ENCODE data around the gene B4GAT1. TPM values are rescaled to one million over a fixed set of nuclear protein-coding genes. Genes with fewer than 3 reads are reported as not detected.

Gene B4GAT1
- total RNA-seq, result 23.2 and 23.9 TPM in 2 replicates

DNA sequence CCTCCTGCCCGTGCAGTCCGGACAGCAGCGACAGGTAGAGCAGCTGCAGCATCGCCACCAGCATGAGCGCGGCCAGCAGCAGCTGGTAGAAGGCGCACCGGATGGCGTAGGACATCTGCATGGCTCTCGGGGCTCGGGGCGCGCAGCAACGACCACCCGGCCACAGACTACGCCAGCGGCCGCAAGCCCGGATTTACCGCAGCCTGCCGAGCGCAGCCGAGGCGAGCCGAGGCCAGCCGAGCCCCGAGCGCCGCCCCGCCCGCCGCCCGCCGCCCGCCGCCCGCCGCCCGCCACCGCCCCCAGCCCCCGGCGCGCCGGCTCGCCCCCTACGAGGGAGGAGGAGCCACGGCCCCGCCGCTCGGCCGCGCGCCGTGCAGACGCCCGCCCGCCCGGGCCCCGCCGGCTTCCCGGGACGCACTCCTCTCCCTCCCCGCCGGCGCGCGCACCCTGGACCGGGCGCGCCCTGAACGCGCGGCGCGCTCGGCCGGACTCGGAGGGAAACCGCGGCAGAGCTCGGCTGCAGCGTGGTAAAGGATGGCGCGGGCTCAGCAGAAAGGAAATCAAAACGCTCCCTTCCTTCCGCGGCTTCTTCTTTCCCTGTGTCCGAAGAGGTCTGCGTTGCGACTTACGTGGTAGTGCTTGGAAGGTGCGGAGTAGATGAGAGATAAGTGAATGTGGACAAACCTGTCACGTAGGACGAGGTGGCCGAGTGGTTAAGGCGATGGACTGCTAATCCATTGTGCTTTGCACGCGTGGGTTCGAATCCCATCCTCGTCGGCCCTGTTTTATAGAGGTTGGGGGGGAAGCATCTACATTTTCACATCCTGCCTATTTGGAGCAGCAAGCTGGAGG lies at the start of gene B4GAT1:
Gene B4GAT1 (minus strand): TSS at position 205 of the 852 bp plus-strand sequence. CDS start 84 bp downstream, at position 121.

GRCh38 chr11:66371627-66372415 lies 24.4 kb upstream of the B4GAT1 start, which contains the start of gene SLC29A2:
Gene SLC29A2, minus strand, starts transcription at chr11:66371760. Its CDS starts 169 bp downstream, at chr11:66371591.

DNA sequence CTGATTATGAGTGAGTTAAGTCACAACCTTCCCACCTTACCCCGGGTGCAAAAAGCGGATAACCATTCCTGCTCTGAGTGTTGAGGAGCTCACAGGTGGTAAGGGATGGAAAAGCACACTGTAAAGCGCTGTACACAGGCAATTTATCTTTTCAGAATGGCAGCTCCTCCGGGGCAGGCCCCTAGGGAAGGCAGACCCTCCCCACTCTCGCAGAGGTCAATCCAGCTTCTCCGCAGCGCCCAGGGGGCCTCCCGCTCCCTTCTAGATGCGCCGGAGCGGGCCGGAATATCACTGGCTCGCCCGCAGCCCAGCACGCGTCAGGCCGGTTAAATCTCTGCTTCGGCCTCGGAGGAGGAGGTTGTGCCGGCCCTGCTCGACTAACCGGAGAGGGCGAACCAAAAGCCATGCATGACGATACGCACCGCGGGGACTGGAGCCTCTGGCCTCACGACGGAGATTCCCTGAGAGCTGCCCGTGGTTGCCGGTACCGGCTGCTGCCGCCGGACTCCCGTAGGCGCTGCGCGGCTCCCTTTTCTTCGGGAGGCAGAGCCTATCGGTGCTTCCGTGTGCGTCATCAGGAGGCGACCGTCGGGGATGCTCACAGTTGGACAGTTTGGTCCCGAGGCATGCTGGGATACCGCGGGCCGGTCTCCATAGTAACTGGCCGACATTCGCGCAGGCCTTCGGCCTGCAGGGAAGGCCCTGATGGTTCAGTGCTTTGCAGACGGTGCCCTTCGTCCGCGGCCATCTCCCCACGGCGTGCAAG lies 2.7 kb downstream of the B4GAT1 start, which contains the start of gene BRMS1:
Gene BRMS1 (minus strand): TSS at position 555 of the 766 bp plus-strand sequence. CDS start 2,870 bp downstream, outside the sequence.

DNA sequence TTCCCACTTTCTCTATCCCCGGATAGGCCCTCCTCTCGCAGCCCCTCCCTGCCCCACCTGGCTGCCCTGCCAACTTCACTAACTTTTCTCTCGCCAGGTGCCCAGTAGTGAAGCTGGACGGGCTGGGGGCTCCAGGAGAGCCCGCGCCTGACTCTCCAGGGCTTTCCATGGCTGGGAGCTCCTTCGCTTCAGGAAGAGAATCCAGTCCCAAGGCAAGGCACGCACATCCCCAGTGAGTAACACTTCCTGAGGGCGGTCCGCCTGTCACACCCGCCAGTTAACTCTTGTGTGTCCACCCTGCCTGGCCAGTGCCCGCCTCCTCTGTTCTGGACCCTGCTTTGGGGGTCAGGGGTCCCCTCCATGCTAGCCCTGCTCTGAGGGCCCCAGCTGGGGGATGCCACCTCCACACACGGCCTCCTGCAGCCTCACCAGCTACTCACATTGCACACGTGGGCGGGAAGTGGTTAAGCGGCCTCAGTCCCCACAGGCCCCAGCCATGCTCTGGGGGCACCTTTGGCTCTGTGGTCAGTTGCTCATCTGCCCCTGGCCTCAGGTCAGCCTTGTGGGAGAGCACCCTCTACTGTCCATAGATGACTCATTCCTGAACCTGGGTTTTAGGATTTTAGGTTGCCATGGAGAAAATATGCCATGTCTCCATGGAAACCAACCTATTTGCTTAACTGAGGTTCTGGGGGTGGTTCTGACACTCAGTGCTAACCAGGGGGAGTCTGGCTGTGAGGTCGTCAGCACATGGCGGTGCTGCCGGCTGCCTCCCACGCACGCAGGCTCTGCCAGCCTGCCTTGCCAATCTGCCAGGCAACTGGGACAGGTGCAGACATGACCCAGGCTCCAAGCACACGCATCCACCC lies 11.0 kb downstream of the B4GAT1 start, which contains the start of gene RIN1:
Gene RIN1 (minus strand): TSS at position 201 of the 869 bp plus-strand sequence. CDS start 32 bp downstream, at position 169.

GRCh38 chr11:66316849-66317251 lies 30.6 kb downstream of the B4GAT1 start, which contains the start of gene CD248:
Gene CD248, minus strand, starts transcription at chr11:66317044. Its CDS starts 17 bp downstream, at chr11:66317027.

Other genes starting within 250 kb of the B4GAT1 start
- gene KLC2, start 89.9 kb downstream of the B4GAT1 start, total RNA-seq, result 15.7 and 17.4 TPM in 2 replicates
- 170 and 183 TPM in 2 replicates for gene RAB1B, start 79.0 kb downstream of the B4GAT1 start, total RNA-seq
- not detected in 2 replicates for gene CNIH2, start 69.5 kb downstream of the B4GAT1 start, total RNA-seq
- 108 and 132 TPM in 2 replicates for gene YIF1A, start 58.5 kb downstream of the B4GAT1 start, total RNA-seq
- gene TMEM151A, start 55.7 kb downstream of the B4GAT1 start, total RNA-seq, result under 0.01 TPM in 1 of 2 replicates, not detected in the other
- gene CD248, start 30.6 kb downstream of the B4GAT1 start, total RNA-seq, result 0.07 and 0.25 TPM in 2 replicates
- 11.2 and 17.5 TPM in 2 replicates for gene RIN1, start 11.2 kb downstream of the B4GAT1 start, total RNA-seq
- gene BRMS1, start 2.5 kb downstream of the B4GAT1 start, total RNA-seq, result 88.5 and 93.7 TPM in 2 replicates
- gene SLC29A2, start 24.1 kb upstream of the B4GAT1 start, total RNA-seq, result 0.13 and 0.30 TPM in 2 replicates
- not detected in 2 replicates for gene NPAS4, start 73.4 kb upstream of the B4GAT1 start, total RNA-seq
- gene MRPL11, start 91.2 kb upstream of the B4GAT1 start, total RNA-seq, result 88.5 and 94.8 TPM in 2 replicates
- gene PELI3, start 119.3 kb upstream of the B4GAT1 start, total RNA-seq, result 3.9 and 6.1 TPM in 2 replicates
- gene DPP3, start 132.8 kb upstream of the B4GAT1 start, total RNA-seq, result 78.1 and 88.9 TPM in 2 replicates
- gene BBS1, start 163.0 kb upstream of the B4GAT1 start, total RNA-seq, result 15.7 and 17.3 TPM in 2 replicates
- gene ZDHHC24, start 198.4 kb upstream of the B4GAT1 start, total RNA-seq, result 21.1 and 25.0 TPM in 2 replicates
- not detected in 2 replicates for gene ACTN3, start 199.3 kb upstream of the B4GAT1 start, total RNA-seq
- gene CTSF, start 221.0 kb upstream of the B4GAT1 start, total RNA-seq, result 7.4 and 8.3 TPM in 2 replicates
- 0.05 TPM in 1 of 2 replicates, not detected in the other for gene CCDC87, start 245.4 kb upstream of the B4GAT1 start, total RNA-seq
- gene CCS, start 245.6 kb upstream of the B4GAT1 start, total RNA-seq, result 14.0 and 23.7 TPM in 2 replicates